ENCODE results near the gene ARID2.

GRCh38 chr12:45914090-45914489 is 184.6 kb downstream of the ARID2 start:
- TF ChIP-seq CTCF (IDR thresholded peaks at IDR 0.05; ENCODE audit: low read depth, low read length, missing input control) (no peak), YY1 (IDR thresholded peaks at IDR 0.05) (no peak)
- TF ChIP-seq, protein P1, sequence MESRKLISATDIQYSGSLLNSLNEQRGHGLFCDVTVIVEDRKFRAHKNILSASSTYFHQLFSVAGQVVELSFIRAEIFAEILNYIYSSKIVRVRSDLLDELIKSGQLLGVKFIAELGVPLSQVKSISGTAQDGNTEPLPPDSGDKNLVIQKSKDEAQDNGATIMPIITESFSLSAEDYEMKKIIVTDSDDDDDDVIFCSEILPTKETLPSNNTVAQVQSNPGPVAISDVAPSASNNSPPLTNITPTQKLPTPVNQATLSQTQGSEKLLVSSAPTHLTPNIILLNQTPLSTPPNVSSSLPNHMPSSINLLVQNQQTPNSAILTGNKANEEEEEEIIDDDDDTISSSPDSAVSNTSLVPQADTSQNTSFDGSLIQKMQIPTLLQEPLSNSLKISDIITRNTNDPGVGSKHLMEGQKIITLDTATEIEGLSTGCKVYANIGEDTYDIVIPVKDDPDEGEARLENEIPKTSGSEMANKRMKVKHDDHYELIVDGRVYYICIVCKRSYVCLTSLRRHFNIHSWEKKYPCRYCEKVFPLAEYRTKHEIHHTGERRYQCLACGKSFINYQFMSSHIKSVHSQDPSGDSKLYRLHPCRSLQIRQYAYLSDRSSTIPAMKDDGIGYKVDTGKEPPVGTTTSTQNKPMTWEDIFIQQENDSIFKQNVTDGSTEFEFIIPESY (IDR thresholded peaks at IDR 0.05): no peak
- TF ChIP-seq, protein P2, sequence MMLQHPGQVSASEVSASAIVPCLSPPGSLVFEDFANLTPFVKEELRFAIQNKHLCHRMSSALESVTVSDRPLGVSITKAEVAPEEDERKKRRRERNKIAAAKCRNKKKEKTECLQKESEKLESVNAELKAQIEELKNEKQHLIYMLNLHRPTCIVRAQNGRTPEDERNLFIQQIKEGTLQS (IDR thresholded peaks at IDR 0.05): no peak
